Naive thymus-derived CD4-positive, alpha-beta T cell (primary cell): ENCODE data around the gene ARHGAP9. TPM values are rescaled to one million over a fixed set of nuclear protein-coding genes. Genes with fewer than 3 reads are reported as not detected.
"Not testable (repeated sequence)": the region's sequence is repeated elsewhere in the genome, so short reads cannot be mapped to it uniquely, and the experiment has no call there.

Source experiments
- ATAC-seq: fragments of 150-1000 bp; cut with Tn5 transposase; 2 replicates; pipeline ENCODE4 v1.10.0; 2021; ENCODE audit warnings: mild to moderate bottlenecking, moderate library complexity
- CTCF ChIA-PET: fragments of 350-600 bp; sonication (Branson Sonifier 250); formaldehyde crosslinking; loops from one replicate; lab custom pipeline; 2021; ENCODE audit warnings: antibody characterized with exemption; lab: Charles Lee
- POLR2A ChIA-PET: fragments of 350-600 bp; sonication (Branson Sonifier 250); formaldehyde crosslinking; loops from one replicate; lab custom pipeline; 2021; ENCODE audit warnings: antibody characterized with exemption, inconsistent platforms; lab: Charles Lee
- DNase-seq, 9 donors: peaks; one replicate each; pipeline versions ENCODE4 v3.0.0 to v3.0.0-alpha.2; 2020 to 2022; ENCODE audit warnings: mixed read lengths in 1 of 9
- H3K27ac ChIP-seq: one replicate; pipeline ENCODE4 v1.7.0; 2013; ENCODE audit warnings: mild to moderate bottlenecking, low read depth, low read length, moderate library complexity
- H3K27me3 ChIP-seq, 2 donors: one replicate each; pipeline ENCODE4 v1.7.0; 2013; ENCODE audit warnings: low read length in 2 of 2, mild to moderate bottlenecking in 2 of 2, moderate library complexity in 2 of 2; ENCODE audit not compliant: control insufficient read depth in 2 of 2, insufficient read depth in 2 of 2
- H3K36me3 ChIP-seq, 3 experiments: 1 replicate in 2 of 3; 2 replicates in 1 of 3; pipeline ENCODE4 v1.7.0; 2013; ENCODE audit warnings: low read length in 3 of 3, mild to moderate bottlenecking in 3 of 3, moderate library complexity in 1 of 3; ENCODE audit not compliant: insufficient read depth in 3 of 3, control insufficient read depth in 2 of 3
- H3K4me1 ChIP-seq, 2 donors: one replicate each; pipeline ENCODE4 v1.7.0; 2013; ENCODE audit warnings: low read length in 2 of 2, mild to moderate bottlenecking in 2 of 2, moderate library complexity in 1 of 2; ENCODE audit not compliant: control insufficient read depth in 2 of 2, insufficient read depth in 2 of 2
- H3K4me3 ChIP-seq: 2 replicates; pipeline ENCODE4 v1.7.0; 2013; ENCODE audit warnings: mild to moderate bottlenecking, low read length
- H3K9me3 ChIP-seq, 3 experiments: 1 replicate in 2 of 3; 2 replicates in 1 of 3; pipeline ENCODE4 v1.7.0; 2013; ENCODE audit warnings: low read length in 3 of 3; ENCODE audit not compliant: control insufficient read depth in 2 of 3
- H3K27ac Mint-ChIP-seq, 9 donors: one replicate each; pipeline ENCODE4 v1.8.0; 2020 to 2022; ENCODE audit warnings: mixed read lengths in 9 of 9, mild to moderate bottlenecking in 8 of 9, moderate library complexity in 5 of 9, inconsistent platforms in 2 of 9
- H3K27me3 Mint-ChIP-seq, 5 donors: one replicate each; pipeline ENCODE4 v1.8.0; 2021 to 2022; ENCODE audit warnings: mixed read lengths in 5 of 5, mild to moderate bottlenecking in 1 of 5
- H3K36me3 Mint-ChIP-seq, 5 donors: one replicate each; pipeline ENCODE4 v1.8.0; 2020 to 2022; ENCODE audit warnings: mixed read lengths in 5 of 5, mild to moderate bottlenecking in 3 of 5, inconsistent platforms in 1 of 5
- H3K4me1 Mint-ChIP-seq, 7 donors: one replicate each; pipeline ENCODE4 v1.8.0; 2020 to 2022; ENCODE audit warnings: mixed read lengths in 7 of 7, mild to moderate bottlenecking in 3 of 7, inconsistent platforms in 1 of 7
- H3K4me3 Mint-ChIP-seq, 10 donors: one replicate each; pipeline ENCODE4 v1.8.0; 2020 to 2022; ENCODE audit warnings: mild to moderate bottlenecking in 10 of 10, mixed read lengths in 10 of 10, moderate library complexity in 6 of 10, inconsistent platforms in 2 of 10
- H3K9me3 Mint-ChIP-seq, 11 donors: one replicate each; pipeline ENCODE4 v1.8.0; 2020 to 2022; ENCODE audit warnings: mixed read lengths in 11 of 11, mild to moderate bottlenecking in 4 of 11, inconsistent platforms in 1 of 11, moderate library complexity in 1 of 11
- intact Hi-C, 2 donors: fragments of 100-400 bp; cut with micrococcal nuclease; formaldehyde crosslinking; loops; one replicate each; pipeline ENCODE4 v1.15.1; 2023
- polyA plus RNA-seq, 2 donors: library from polyadenylated mRNA; unstranded; fragments of 300-500 nt; fragmentation: Illumina TruSeq; gene quantifications; one replicate each; pipeline ENCODE4 v1.2.3, GENCODE V29; 2021
- total RNA-seq, 6 experiments: library from RNA in 5 of 6; stranded (reverse) in 5 of 6; gene quantifications; 1 replicate in 5 of 6; 2 replicates in 1 of 6; pipeline ENCODE4 v1.2.3 and lab custom pipeline; 2021 to 2026

The ARHGAP9 gene
- total and polyA plus RNA-seq, 7 experiments from 2014 or later: 198 to 366 (median 329) TPM

DNA sequence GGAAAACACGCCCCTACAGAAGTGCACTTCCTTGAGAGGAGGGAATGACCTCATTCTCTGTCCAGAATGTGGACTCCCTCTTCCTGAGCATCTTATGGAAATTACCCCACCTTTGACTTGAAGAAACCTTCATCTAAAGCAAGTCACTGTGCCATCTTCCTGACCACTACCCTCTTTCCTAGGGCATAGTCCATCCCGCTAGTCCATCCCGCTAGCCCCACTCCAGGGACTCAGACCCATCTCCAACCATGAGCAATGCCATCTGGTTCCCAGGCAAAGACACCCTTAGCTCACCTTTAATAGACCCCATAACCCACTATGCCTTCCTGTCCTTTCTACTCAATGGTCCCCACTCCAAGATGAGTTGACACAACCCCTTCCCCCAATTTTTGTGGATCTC lies 29.6 kb downstream of the ARHGAP9 start:
- ChIA-PET CTCF (interaction anchor here (1.0 kb wide), 2 partner anchors 9 to 185 kb away, joined by 3 to 4 read pairs; no protein-coding TSS in a partner anchor), POLR2A (no interaction called here)
- H3K27me3 ChIP-seq: no peaks in the 10 kb centered on the region
- no peak overlapping the region for H3K27ac ChIP-seq
- H3K27me3 Mint-ChIP-seq: peaks cover 0 to 7% (median 0%) of the 10 kb centered on the region in 5 donors
- no peak for ATAC-seq
- peaks cover 0 to 11% (median 0%) of the 10 kb centered on the region in 7 donors for H3K4me1 Mint-ChIP-seq
- H3K4me3 Mint-ChIP-seq: no peak overlapping the region
- H3K4me3 ChIP-seq: no peak overlapping the region
- H3K27ac Mint-ChIP-seq: no peak overlapping the region
- H3K36me3 ChIP-seq: no peaks in the 10 kb centered on the region
- H3K36me3 Mint-ChIP-seq: no peaks in the 10 kb centered on the region
- intact Hi-C loops: loop anchor here (10.0 kb wide), 2 partner anchors 245 to 325 kb away; partner anchors contain the start of genes LRP1 (in 1 of the 2) and OS9 (in 1 of the 2)
- no peak for DNase-seq
- no peaks in the 10 kb centered on the region for H3K9me3 ChIP-seq
- no peaks in the 10 kb centered on the region for H3K9me3 Mint-ChIP-seq
- no peaks in the 10 kb centered on the region for H3K4me1 ChIP-seq

GRCh38 chr12:57449375-57449774 lies 30.3 kb downstream of the ARHGAP9 start:
- H3K4me3 Mint-ChIP-seq: no peak overlapping the region
- DNase-seq (no peak), ATAC-seq (no peak)
- Histone ChIP-seq H3K27me3 (no peaks in the 10 kb centered on the region), H3K36me3 (no peaks in the 10 kb centered on the region), H3K4me3 (no peak overlapping the region), H3K9me3 (no peaks in the 10 kb centered on the region), H3K27ac (no peak overlapping the region), H3K4me1 (no peaks in the 10 kb centered on the region)
- peaks cover 0 to 7% (median 0%) of the 10 kb centered on the region in 5 donors for H3K27me3 Mint-ChIP-seq
- no peaks in the 10 kb centered on the region for H3K36me3 Mint-ChIP-seq
- H3K9me3 Mint-ChIP-seq: no peaks in the 10 kb centered on the region
- ChIA-PET CTCF (interaction anchor here (1.0 kb wide), 2 partner anchors 9 to 184 kb away, joined by 3 to 4 read pairs; no protein-coding TSS in a partner anchor), POLR2A (no interaction called here)
- H3K4me1 Mint-ChIP-seq: peaks cover 0 to 9% (median 0%) of the 10 kb centered on the region in 7 donors
- no peak overlapping the region for H3K27ac Mint-ChIP-seq
- intact Hi-C loops: no loop called here

DNA sequence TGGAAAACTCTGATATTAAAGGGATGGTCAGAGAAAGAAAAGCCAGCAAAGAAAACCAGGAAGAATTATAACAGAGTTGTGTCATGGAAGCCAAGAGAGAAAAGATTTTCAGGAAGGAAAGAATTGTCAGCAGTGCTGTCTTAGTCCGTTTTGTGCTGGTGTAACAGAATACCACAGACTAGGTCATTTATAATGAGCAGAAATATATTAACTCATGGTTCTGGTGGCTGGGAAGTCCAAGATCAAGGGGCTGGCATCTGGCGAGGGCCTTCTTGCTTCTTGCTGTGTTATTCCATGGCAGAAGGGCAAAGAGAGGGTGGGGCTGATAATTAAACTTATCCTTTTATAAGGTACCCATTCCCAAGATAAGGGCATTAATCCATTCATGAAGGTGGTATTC lies 31.0 kb downstream of the ARHGAP9 start:
- ATAC-seq: no peak
- no peaks in the 10 kb centered on the region for H3K4me1 ChIP-seq
- ChIA-PET POLR2A (interaction anchor here (0.6 kb wide), 1 partner anchor 1195 kb away, joined by 3 read pairs; no protein-coding TSS in a partner anchor), CTCF (interaction anchor here (1.0 kb wide), 1 partner anchor 183 kb away, joined by 3 read pairs; no protein-coding TSS in a partner anchor)
- no peaks in the 10 kb centered on the region for H3K27me3 ChIP-seq
- Mint-ChIP-seq H3K9me3 (no peaks in the 10 kb centered on the region), H3K36me3 (no peaks in the 10 kb centered on the region), H3K27me3 (peaks cover 0 to 7% (median 0%) of the 10 kb centered on the region in 5 donors), H3K4me3 (no peak overlapping the region), H3K4me1 (peaks cover 0 to 8% (median 0%) of the 10 kb centered on the region in 7 donors), H3K27ac (no peak overlapping the region)
- no peak overlapping the region for H3K4me3 ChIP-seq
- no peaks in the 10 kb centered on the region for H3K9me3 ChIP-seq
- no peak for DNase-seq
- H3K36me3 ChIP-seq: no peaks in the 10 kb centered on the region
- intact Hi-C loops: no loop called here
- H3K27ac ChIP-seq: no peak overlapping the region

- Histone ChIP-seq H3K4me1 (no peaks in the 10 kb centered on the region), H3K4me3 (no peak overlapping the region), H3K27ac (no peak overlapping the region), H3K9me3 (no peaks in the 10 kb centered on the region), H3K27me3 (no peaks in the 10 kb centered on the region), H3K36me3 (no peaks in the 10 kb centered on the region)
- no peak overlapping the region for H3K27ac Mint-ChIP-seq
- peaks cover 0 to 4% (median 3%) of the 10 kb centered on the region in 5 donors for H3K27me3 Mint-ChIP-seq
- intact Hi-C loops: no loop called here
- peaks cover 0 to 5% (median 0%) of the 10 kb centered on the region in 7 donors for H3K4me1 Mint-ChIP-seq
- CTCF ChIA-PET: interaction anchor here (0.6 to 0.7 kb wide), 2 partner anchors 10 to 176 kb away, joined by 3 read pairs; no protein-coding TSS in a partner anchor
- H3K4me3 Mint-ChIP-seq: no peak overlapping the region
- ATAC-seq: no peak
- H3K36me3 Mint-ChIP-seq: peaks cover 4 to 8% (median 5%) of the 10 kb centered on the region in 5 donors
- DNase-seq: no peak
- peaks cover 0 to 9% (median 4%) of the 10 kb centered on the region in 11 donors for H3K9me3 Mint-ChIP-seq
- POLR2A ChIA-PET: interaction anchor here (1.1 kb wide), 1 partner anchor 126 kb away, joined by 4 read pairs; no protein-coding TSS in a partner anchor
Measured at GRCh38 chr12:57446292-57446960, 33.2 kb downstream of the ARHGAP9 start.

GRCh38 chr12:57444744-57445143 lies 34.9 kb downstream of the ARHGAP9 start:
- ATAC-seq: no peak
- no peak overlapping the region for H3K27ac Mint-ChIP-seq
- H3K27me3 Mint-ChIP-seq: peaks cover 0 to 10% (median 5%) of the 10 kb centered on the region in 5 donors
- H3K9me3 ChIP-seq: no peaks in the 10 kb centered on the region
- H3K4me3 ChIP-seq: no peak overlapping the region
- peaks cover 4 to 12% (median 5%) of the 10 kb centered on the region in 5 donors for H3K36me3 Mint-ChIP-seq
- CTCF ChIA-PET: interaction anchor here (0.8 to 1.5 kb wide), 2 partner anchors 11 to 14 kb away, joined by 4 to 7 read pairs; no protein-coding TSS in a partner anchor
- H3K4me1 ChIP-seq: no peaks in the 10 kb centered on the region
- H3K36me3 ChIP-seq: no peaks in the 10 kb centered on the region
- no peak for DNase-seq
- H3K4me3 Mint-ChIP-seq: no peak overlapping the region
- peaks cover 0 to 14% (median 6%) of the 10 kb centered on the region in 11 donors for H3K9me3 Mint-ChIP-seq
- intact Hi-C loops: no loop called here
- peaks cover 0 to 5% (median 0%) of the 10 kb centered on the region in 7 donors for H3K4me1 Mint-ChIP-seq
- POLR2A ChIA-PET: no interaction called here
- H3K27me3 ChIP-seq: no peaks in the 10 kb centered on the region
- H3K27ac ChIP-seq: no peak overlapping the region

DNA sequence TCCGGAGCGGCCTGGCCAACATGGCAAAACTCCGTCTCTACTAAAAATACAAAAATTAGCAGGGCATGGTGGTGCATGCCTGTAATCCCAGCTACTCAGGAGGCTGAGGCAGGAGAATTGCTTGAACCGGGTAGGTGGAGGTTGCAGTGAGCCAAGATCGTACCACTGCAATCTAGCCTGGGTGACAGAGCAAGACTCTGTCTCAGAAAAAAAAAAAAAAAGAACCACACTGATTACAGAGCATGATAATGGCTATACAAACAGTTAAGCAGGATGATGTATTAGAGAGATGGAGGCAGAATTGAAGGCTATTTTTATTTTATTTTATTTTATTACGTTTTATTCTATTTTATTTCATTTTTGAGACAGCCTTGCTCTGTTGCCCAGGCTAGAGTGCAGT lies 35.3 kb downstream of the ARHGAP9 start:
- intact Hi-C loops, POLR2A ChIA-PET, ATAC-seq, H3K27ac Mint-ChIP-seq, H3K4me1 Mint-ChIP-seq, H3K27ac ChIP-seq, H3K36me3 ChIP-seq, H3K27me3 ChIP-seq, H3K4me3 Mint-ChIP-seq, H3K4me1 ChIP-seq, H3K9me3 ChIP-seq, DNase-seq, H3K4me3 ChIP-seq: not testable (repeated sequence)
- Mint-ChIP-seq H3K9me3 (peaks cover 0 to 14% (median 6%) of the 10 kb centered on the region in 11 donors), H3K36me3 (peaks cover 4 to 12% (median 5%) of the 10 kb centered on the region in 5 donors), H3K27me3 (peaks cover 0 to 10% (median 5%) of the 10 kb centered on the region in 5 donors)
- CTCF ChIA-PET: interaction anchor here (0.8 to 1.5 kb wide), 2 partner anchors 12 to 14 kb away, joined by 4 to 7 read pairs; no protein-coding TSS in a partner anchor
